HepG2 (cell line): ENCODE data around the gene GALNT9. TPM values are rescaled to one million over a fixed set of nuclear protein-coding genes. Genes with fewer than 3 reads are reported as not detected.

Source experiments
- ATAC-seq: fragments of 200-7000 bp; cut with Tn5 transposase; 3 replicates; pipeline ENCODE4 v1.9.1; 2020; ENCODE audit warnings: mild to moderate bottlenecking, moderate library complexity
- BruUV-seq: library from RNA; stranded (reverse); fragments of 400-500 nt; replicated peaks from 2 replicates; lab custom pipeline; 2021; lab: Mats Ljungman, UMichigan
- CTCF ChIA-PET: fragments of 300-600 bp; formaldehyde crosslinking; extraction: SDS; loops from one replicate; lab custom pipeline; 2021; ENCODE audit warnings: low total read pairs, inconsistent platforms, low intra/inter-chr PET ratio; lab: Yijun Ruan, JAX
- POLR2A ChIA-PET: fragments of 350-600 bp; sonication (Branson Sonifier 250); formaldehyde crosslinking; loops from one replicate; lab custom pipeline; 2020; ENCODE audit warnings: antibody characterized with exemption, inconsistent platforms; lab: Yijun Ruan, JAX
- DNase-seq: peaks from one replicate; pipeline ENCODE4 v3.0.0-alpha.2; 2015; ENCODE audit warnings: low spot score
- FAIRE-seq: peaks from 3 replicates; lab custom pipeline; 2011; peaks lifted over from hg19 to GRCh38; lab: Jason Lieb, UNC
- H2AFZ ChIP-seq: one replicate; pipeline ENCODE4 v1.6.1; 2011; ENCODE audit warnings: low read length, inconsistent platforms
- H3K27ac ChIP-seq: fragments of 300-600 bp; 3 replicates; pipeline ENCODE4 v1.8.0; 2011; ENCODE audit warnings: mixed run types, mild to moderate bottlenecking, mixed read lengths, low read length, inconsistent platforms; ENCODE audit not compliant: insufficient read depth; ENCODE audit errors: extremely low read length
- H3K27me3 ChIP-seq, 2 experiments: fragments of 200-600 bp in 1 of 2; 2 replicates in 1 of 2; 3 replicates in 1 of 2; pipeline versions ENCODE4 v1.6.0 to v1.8.0; 2011; ENCODE audit warnings: low read length in 2 of 2, mild to moderate bottlenecking in 2 of 2, moderate library complexity in 2 of 2, inconsistent platforms in 1 of 2; ENCODE audit not compliant: insufficient read depth in 2 of 2, control insufficient read depth in 1 of 2
- H3K36me3 ChIP-seq, 2 experiments: fragments of 200-600 bp in 1 of 2; replicated peaks in 1 of 2; 2 replicates in 1 of 2; 3 replicates in 1 of 2; pipeline versions ENCODE4 v1.5.1 to v1.8.0; 2011; ENCODE audit warnings: low read length in 2 of 2, inconsistent platforms in 1 of 2; ENCODE audit not compliant: insufficient read depth in 2 of 2, control insufficient read depth in 1 of 2
- H3K4me1 ChIP-seq: 2 replicates; pipeline ENCODE4 v1.5.1; 2012; ENCODE audit warnings: low read length, inconsistent platforms; ENCODE audit not compliant: insufficient read depth
- H3K4me2 ChIP-seq: 2 replicates; pipeline ENCODE4 v1.6.0; 2011; ENCODE audit warnings: low read depth, low read length, inconsistent platforms
- H3K4me3 ChIP-seq, 3 experiments: fragments of 200-600 bp in 1 of 3; sonication (generic), shearing (Covaris generic) in 1 of 3; replicated peaks in 1 of 3; 2 replicates each; pipeline ENCODE4 v1.5.1; 2011 to 2016; ENCODE audit warnings: low read length in 3 of 3, inconsistent platforms in 2 of 3, low read depth in 2 of 3, mild to moderate bottlenecking in 2 of 3, control low read depth in 1 of 3, mixed read lengths in 1 of 3; ENCODE audit not compliant: insufficient read depth in 1 of 3
- H3K79me2 ChIP-seq: one replicate; pipeline ENCODE4 v1.6.1; 2011; ENCODE audit warnings: low read length, inconsistent platforms; ENCODE audit not compliant: insufficient read depth
- H3K9ac ChIP-seq: 2 replicates; pipeline ENCODE4 v1.6.0; 2011; ENCODE audit warnings: mild to moderate bottlenecking, low read depth, low read length, inconsistent platforms; ENCODE audit not compliant: insufficient read depth
- H3K9me3 ChIP-seq: 2 replicates; pipeline ENCODE4 v1.5.1; 2012; ENCODE audit warnings: mild to moderate bottlenecking, low read length
- H4K20me1 ChIP-seq: 2 replicates; pipeline ENCODE4 v1.6.0; 2011; ENCODE audit warnings: inconsistent platforms, mild to moderate bottlenecking, low read length, moderate library complexity; ENCODE audit not compliant: insufficient read depth
- CBFB ChIP-seq: sonication (generic); formaldehyde crosslinking; IDR thresholded peaks from 2 replicates; pipeline ENCODE4 v1.4.0; 2020; ENCODE audit warnings: missing genetic modification reagents
- CREB1 ChIP-seq, 2 experiments: fragments of 450-650 bp in 1 of 2; IDR thresholded peaks; 2 replicates each; pipeline ENCODE4 v1.6.1; 2016 to 2017; ENCODE audit warnings: control low read depth in 1 of 2, mild to moderate bottlenecking in 1 of 2, missing compliant biosample characterization in 1 of 2, missing genetic modification characterization in 1 of 2
- FOXK2 ChIP-seq: fragments of 450-650 bp; IDR thresholded peaks from 2 replicates; pipeline ENCODE4 v1.6.1; 2016
- JDP2 ChIP-seq: sonication (generic); formaldehyde crosslinking; IDR thresholded peaks from 2 replicates; pipeline ENCODE4 v1.8.1; 2022; ENCODE audit warnings: missing genetic modification reagents, borderline replicate concordance
- MLLT10 ChIP-seq: sonication (generic); formaldehyde crosslinking; IDR thresholded peaks from 2 replicates; pipeline ENCODE4 v1.4.0; 2020; ENCODE audit warnings: missing genetic modification reagents
- PLRG1 ChIP-seq: fragments of 450-650 bp; conservative IDR thresholded peaks from 2 replicates; pipeline ENCODE4 v1.6.1; 2016
- RFXAP ChIP-seq: sonication (generic); formaldehyde crosslinking; IDR thresholded peaks from 2 replicates; pipeline ENCODE4 v1.4.0; 2020; ENCODE audit warnings: missing genetic modification reagents, borderline replicate concordance
- SP2 ChIP-seq: sonication (generic); formaldehyde crosslinking; IDR thresholded peaks from 2 replicates; pipeline ENCODE4 v1.5.1; 2020; ENCODE audit warnings: mild to moderate bottlenecking, missing genetic modification reagents
- TBX3 ChIP-seq: fragments of 450-650 bp; IDR thresholded peaks from 2 replicates; pipeline ENCODE4 v1.6.1; 2017; ENCODE audit warnings: antibody characterized with exemption, mild to moderate bottlenecking, inconsistent platforms, borderline replicate concordance
- ZBTB14 ChIP-seq: sonication (generic); formaldehyde crosslinking; IDR thresholded peaks from 2 replicates; pipeline ENCODE4 v1.4.0; 2020; ENCODE audit warnings: missing genetic modification reagents
- ZBTB21 ChIP-seq: sonication (generic); formaldehyde crosslinking; IDR thresholded peaks from 2 replicates; pipeline ENCODE4 v1.4.0; 2020; ENCODE audit warnings: missing genetic modification reagents
- ZNF30 ChIP-seq: sonication (generic); formaldehyde crosslinking; IDR thresholded peaks from 2 replicates; pipeline ENCODE4 v1.5.0; 2020; ENCODE audit warnings: mild to moderate bottlenecking, missing genetic modification reagents
- ZNF768 ChIP-seq: sonication (generic); formaldehyde crosslinking; IDR thresholded peaks from 2 replicates; pipeline ENCODE4 v1.4.0; 2020; ENCODE audit warnings: missing genetic modification reagents
- WGBS: methylation state at CpG from one replicate; pipeline ENCODE4 v1.1.6; 2017; ENCODE audit warnings: low lambda C conversion rate; 5-methylcytosine and 5-hydroxymethylcytosine counted together
- in situ Hi-C: cut with HindIII; loops from 2 replicates; pipeline ENCODE4 v1.10.0; 2017; ENCODE audit warnings: low pct_unique_long_range_greater_than_20kb; ENCODE audit not compliant: extremely low pct_ligation_motif_present
- intact Hi-C: fragments of 100-400 bp; cut with micrococcal nuclease; formaldehyde crosslinking; loops from one replicate; pipeline ENCODE4 v1.10.0; 2022; ENCODE audit not compliant: unreplicated experiment
- polyA plus RNA-seq, 8 experiments: library from polyadenylated mRNA; depleted of rRNA in 3 of 8; stranded (reverse) in 7 of 8; unstranded in 1 of 8; fragments of >200 nt; fragmentation: Illumina TruSeq in 4 of 8; extraction: Trizol in 4 of 8; gene quantifications; 2 replicates each; pipeline versions ENCODE4 v1.2.1 to v1.2.3, GENCODE V29; 2011 to 2016; ENCODE audit warnings: low read depth in 4 of 8, missing spikeins in 1 of 8, mixed read lengths in 1 of 8; ENCODE audit not compliant: insufficient read depth in 1 of 8
- total RNA-seq, 5 experiments: library from RNA; depleted of rRNA; stranded (reverse); fragments of >200 nt; fragmentation: Illumina TruSeq; extraction: Trizol; gene quantifications; 2 replicates each; pipeline ENCODE4 v1.2.3, GENCODE V29; 2016; ENCODE audit warnings: low read depth in 1 of 5
- TF ChIP-seq, protein P1 (sequence below): sonication (generic); formaldehyde crosslinking; IDR thresholded peaks from 2 replicates; pipeline ENCODE4 v1.5.0; 2020; ENCODE audit warnings: missing genetic modification reagents

The GALNT9 gene
- total and polyA plus RNA-seq, 2 of the 13 experiments (the other 11 are each of a cell fraction or from before 2014, with no cell fraction given) = 0.04 TPM; not detected in 1

- Histone ChIP-seq H2AFZ (no peak overlapping the region), H3K4me3 (no peak overlapping the region), H3K4me2 (no peak overlapping the region), H3K36me3 (no peaks in the 10 kb centered on the region), H3K27ac (no peak overlapping the region), H3K4me1 (no peaks in the 10 kb centered on the region), H3K9me3 (peaks cover 18% of the 10 kb centered on the region), H3K79me2 (no peaks in the 10 kb centered on the region), H4K20me1 (peaks cover 5% of the 10 kb centered on the region; the same call in 1 of the 2 replicates), H3K9ac (no peak overlapping the region), H3K27me3 (peaks cover 26 to 85% of the 10 kb centered on the region in 2 experiments)
- TF ChIP-seq ZNF768 (CRISPR knock-in tag) = peak; percentile 57; the same call in 1 of the 2 replicates
- TF ChIP-seq TBX3 = no peak
- TF ChIP-seq ZBTB14 (CRISPR knock-in tag) = no peak
- no peak for TF ChIP-seq PLRG1
- ATAC-seq = no peak
- POLR2A ChIA-PET = no interaction called here
- CTCF ChIA-PET = no interaction called here
- FAIRE-seq = no peak
- in situ Hi-C loops = no loop called here
- intact Hi-C loops = no loop called here
- DNase-seq = no peak
- no TSS peak for BruUV-seq
- WGBS = 71% methylated on average over 6 of the region's 44 CpGs
Observed at GRCh38 chr12:132197581-132198354, 131.6 kb downstream of the GALNT9 start.

- in situ Hi-C loops = no loop called here
- no peaks in the 10 kb centered on the region for H3K36me3 ChIP-seq
- POLR2A ChIA-PET = no interaction called here
Observed at GRCh38 chr12:132196873-132197390, 132.5 kb downstream of the GALNT9 start.

More at GRCh38 chr12:132196873-132197390, 132.5 kb downstream of the GALNT9 start:
- Histone ChIP-seq H3K27me3 (peaks cover 24 to 85% of the 10 kb centered on the region in 2 experiments), H4K20me1 (peaks cover 5% of the 10 kb centered on the region; the same call in 1 of the 2 replicates), H3K79me2 (no peaks in the 10 kb centered on the region), H3K4me2 (no peak overlapping the region), H3K4me1 (no peaks in the 10 kb centered on the region), H2AFZ (no peak overlapping the region), H3K4me3 (no peak overlapping the region), H3K9ac (no peak overlapping the region), H3K9me3 (peaks cover 18% of the 10 kb centered on the region), H3K27ac (no peak overlapping the region)
- WGBS = no CpG with 5 or more reads among the region's 22 CpGs
- ATAC-seq (no peak), FAIRE-seq (no peak), DNase-seq (no peak)
- intact Hi-C loops = no loop called here
- TF ChIP-seq FOXK2 = no peak
- TF ChIP-seq ZNF30 (CRISPR knock-in tag) = no peak
- no peak for TF ChIP-seq CBFB (CRISPR knock-in tag)
- no peak for TF ChIP-seq MLLT10 (CRISPR knock-in tag)
- TF ChIP-seq ZBTB21 = no peak
- no peak for TF ChIP-seq CREB1 (IDR thresholded peaks at IDR 0.05)
- TF ChIP-seq CREB1 (CRISPR knock-in tag; IDR thresholded peaks at IDR 0.05) = no peak
- TF ChIP-seq, protein P1, sequence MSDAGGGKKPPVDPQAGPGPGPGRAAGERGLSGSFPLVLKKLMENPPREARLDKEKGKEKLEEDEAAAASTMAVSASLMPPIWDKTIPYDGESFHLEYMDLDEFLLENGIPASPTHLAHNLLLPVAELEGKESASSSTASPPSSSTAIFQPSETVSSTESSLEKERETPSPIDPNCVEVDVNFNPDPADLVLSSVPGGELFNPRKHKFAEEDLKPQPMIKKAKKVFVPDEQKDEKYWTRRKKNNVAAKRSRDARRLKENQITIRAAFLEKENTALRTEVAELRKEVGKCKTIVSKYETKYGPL (CRISPR knock-in tag) = no peak
- TF ChIP-seq RFXAP = no peak
- TF ChIP-seq JDP2 = no peak
- TF ChIP-seq SP2 (CRISPR knock-in tag) = no peak
- no TSS peak for BruUV-seq
- CTCF ChIA-PET = no interaction called here
